ENCODE results near the gene SPEF2.

SPEF2 gene

GRCh38 chr5:35857606-35858205 is 240.0 kb downstream of the SPEF2 start:
- DNase-seq: no peak

- no peak for DNase-seq
These were observed 241.5 kb downstream of the SPEF2 start for GRCh38 chr5:35859101-35859661.

GRCh38 chr5:35860686-35861085 is 243.0 kb downstream of the SPEF2 start:
- DNase-seq: no peak

- DNase-seq: no peak
These were observed 244.1 kb downstream of the SPEF2 start for GRCh38 chr5:35861718-35862117.

GRCh38 chr5:35862126-35862525 is 244.5 kb downstream of the SPEF2 start:
- DNase-seq: no peak

- DNase-seq: no peak
These were observed 245.5 kb downstream of the SPEF2 start for GRCh38 chr5:35863159-35863558.
